ENCODE data around the gene SEPTIN8.
A peak's percentile ranks its signal among the peaks of the same experiment; 100 is the strongest.

GRCh38 chr5:132714456-132715307 is 62.4 kb downstream of the SEPTIN8 start:
- peak; percentile 18 to 48 (median 41) for TF ChIP-seq CTCF (IDR thresholded peaks at IDR 0.05)
- TF ChIP-seq POLR2A (IDR thresholded peaks at IDR 0.05), result no peak
